ENCODE data around the gene PHACTR1. TPM values are rescaled to one million over a fixed set of nuclear protein-coding genes. Genes with fewer than 3 reads are reported as not detected.

Gene PHACTR1
- total and polyA plus RNA-seq, 2 donors (not counting 1 experiment from before 2014, with no cell fraction given): 0.60 to 1.2 TPM

GRCh38 chr6:13038741-13039190 is 322.2 kb downstream of the PHACTR1 start:
- no peak overlapping the region for H2AFZ ChIP-seq (ENCODE audit: low read length)
- H3K27ac ChIP-seq (ENCODE audit: insufficient read depth, low read length): no peak overlapping the region
- H3K79me2 ChIP-seq (ENCODE audit: control insufficient read depth, insufficient read depth, low read length): no peaks in the 10 kb centered on the region
- no peaks in the 10 kb centered on the region for H3K27me3 ChIP-seq (ENCODE audit: control insufficient read depth, insufficient read depth, low read length)
- no peak overlapping the region for H3K4me2 ChIP-seq (ENCODE audit: extremely low read depth, insufficient read depth, low read length)
- TF ChIP-seq CTCF (conservative IDR thresholded peaks at IDR 0.05 in 1 of 2, IDR thresholded peaks at IDR 0.05 in 1 of 2; ENCODE audit: low read depth in 1 of 2, low read length in 2 of 2) (no peak), EZH2 (IDR thresholded peaks at IDR 0.05; ENCODE audit: low read length, missing control alignments) (no peak)
- no peaks in the 10 kb centered on the region for H3K4me1 ChIP-seq (ENCODE audit: control insufficient read depth, extremely low read depth, insufficient read depth, low read length)
- H3K9me3 ChIP-seq (ENCODE audit: control insufficient read depth, insufficient read depth, low read depth, low read length): no peaks in the 10 kb centered on the region
- no peak overlapping the region for H3K9ac ChIP-seq (ENCODE audit: insufficient read depth, low read length)
- no peak for DNase-seq (ENCODE audit: low read depth in 2 of 2)
- H3K36me3 ChIP-seq (ENCODE audit: control insufficient read depth, insufficient read depth, low read length): no peaks in the 10 kb centered on the region
- no peak overlapping the region for H3K4me3 ChIP-seq (replicated peaks in 1 of 4; ENCODE audit: control extremely low read depth in 1 of 4, insufficient read depth in 1 of 4, low read depth in 3 of 4, low read length in 4 of 4)
- no peaks in the 10 kb centered on the region for H4K20me1 ChIP-seq (ENCODE audit: control insufficient read depth, extremely low read depth, insufficient read depth, low read length)

- peak in 1 of 2 donors; percentile 62 for DNase-seq (ENCODE audit: low read depth in 2 of 2)
- no peaks in the 10 kb centered on the region for H3K4me1 ChIP-seq (ENCODE audit: control insufficient read depth, extremely low read depth, insufficient read depth, low read length)
- H3K27ac ChIP-seq (ENCODE audit: insufficient read depth, low read length): no peak overlapping the region
- TF ChIP-seq EZH2 (IDR thresholded peaks at IDR 0.05; ENCODE audit: low read length, missing control alignments): no peak
- TF ChIP-seq CTCF (conservative IDR thresholded peaks at IDR 0.05 in 1 of 2, IDR thresholded peaks at IDR 0.05 in 1 of 2; ENCODE audit: low read depth in 1 of 2, low read length in 2 of 2): no peak
- no peak overlapping the region for H3K9ac ChIP-seq (ENCODE audit: insufficient read depth, low read length)
- no peaks in the 10 kb centered on the region for H3K27me3 ChIP-seq (ENCODE audit: control insufficient read depth, insufficient read depth, low read length)
- no peak overlapping the region for H3K4me2 ChIP-seq (ENCODE audit: extremely low read depth, insufficient read depth, low read length)
- no peaks in the 10 kb centered on the region for H3K36me3 ChIP-seq (ENCODE audit: control insufficient read depth, insufficient read depth, low read length)
- H3K4me3 ChIP-seq (replicated peaks in 1 of 4; ENCODE audit: control extremely low read depth in 1 of 4, insufficient read depth in 1 of 4, low read depth in 3 of 4, low read length in 4 of 4): no peak overlapping the region
- no peak overlapping the region for H2AFZ ChIP-seq (ENCODE audit: low read length)
- no peaks in the 10 kb centered on the region for H3K79me2 ChIP-seq (ENCODE audit: control insufficient read depth, insufficient read depth, low read length)
- no peaks in the 10 kb centered on the region for H4K20me1 ChIP-seq (ENCODE audit: control insufficient read depth, extremely low read depth, insufficient read depth, low read length)
- H3K9me3 ChIP-seq (ENCODE audit: control insufficient read depth, insufficient read depth, low read depth, low read length): no peaks in the 10 kb centered on the region
Measured at GRCh38 chr6:13044390-13044789, 327.8 kb downstream of the PHACTR1 start.

GRCh38 chr6:13044896-13045295 is 328.3 kb downstream of the PHACTR1 start:
- Histone ChIP-seq H3K4me3 (replicated peaks in 1 of 4; ENCODE audit: control extremely low read depth in 1 of 4, insufficient read depth in 1 of 4, low read depth in 3 of 4, low read length in 4 of 4) (no peak overlapping the region), H3K4me2 (ENCODE audit: extremely low read depth, insufficient read depth, low read length) (no peak overlapping the region), H2AFZ (ENCODE audit: low read length) (no peak overlapping the region), H3K79me2 (ENCODE audit: control insufficient read depth, insufficient read depth, low read length) (no peaks in the 10 kb centered on the region), H3K36me3 (ENCODE audit: control insufficient read depth, insufficient read depth, low read length) (no peaks in the 10 kb centered on the region), H3K27me3 (ENCODE audit: control insufficient read depth, insufficient read depth, low read length) (no peaks in the 10 kb centered on the region), H4K20me1 (ENCODE audit: control insufficient read depth, extremely low read depth, insufficient read depth, low read length) (no peaks in the 10 kb centered on the region), H3K9ac (ENCODE audit: insufficient read depth, low read length) (no peak overlapping the region), H3K9me3 (ENCODE audit: control insufficient read depth, insufficient read depth, low read depth, low read length) (no peaks in the 10 kb centered on the region), H3K4me1 (ENCODE audit: control insufficient read depth, extremely low read depth, insufficient read depth, low read length) (no peaks in the 10 kb centered on the region), H3K27ac (ENCODE audit: insufficient read depth, low read length) (no peak overlapping the region)
- TF ChIP-seq CTCF (conservative IDR thresholded peaks at IDR 0.05 in 1 of 2, IDR thresholded peaks at IDR 0.05 in 1 of 2; ENCODE audit: low read depth in 1 of 2, low read length in 2 of 2): no peak
- no peak for TF ChIP-seq EZH2 (IDR thresholded peaks at IDR 0.05; ENCODE audit: low read length, missing control alignments)
- no peak for DNase-seq (ENCODE audit: low read depth in 2 of 2)

All from fibroblast of lung (primary cell).